RWPE2 (cell line): ENCODE data around the gene ELP2.

ENCODE experiments used
- ATAC-seq: fragments of 200-7000 bp; cut with Tn5 transposase; 3 replicates; pipeline ENCODE4 v1.9.1; 2021; ENCODE audit warnings: low read depth
- DNase-seq: peaks from one replicate; pipeline ENCODE4 v3.0.0-alpha.2; 2020; ENCODE audit warnings: low spot score
- H3K27ac ChIP-seq: fragments of 450-650 bp; 2 replicates; pipeline ENCODE4 v1.5.1; 2017; ENCODE audit warnings: mild to moderate bottlenecking; ENCODE audit not compliant: poor library complexity, severe bottlenecking
- H3K27me3 ChIP-seq: fragments of 250-450 bp; sonication (Bioruptor Pico); 2 replicates; pipeline ENCODE4 v1.5.1; 2021; ENCODE audit warnings: mild to moderate bottlenecking, moderate library complexity; ENCODE audit not compliant: insufficient read depth, poor library complexity, severe bottlenecking
- H3K36me3 ChIP-seq: fragments of 250-450 bp; sonication (Bioruptor Pico); 2 replicates; pipeline ENCODE4 v1.5.1; 2020; ENCODE audit warnings: low read depth, mild to moderate bottlenecking, moderate library complexity
- H3K4me1 ChIP-seq: fragments of 250-450 bp; sonication (Bioruptor Pico); 2 replicates; pipeline ENCODE4 v1.5.1; 2021; ENCODE audit warnings: mild to moderate bottlenecking, moderate library complexity; ENCODE audit not compliant: insufficient read depth, poor library complexity, severe bottlenecking
- H3K4me3 ChIP-seq: fragments of 250-450 bp; sonication (Bioruptor Pico); 2 replicates; pipeline ENCODE4 v1.5.1; 2021; ENCODE audit warnings: mild to moderate bottlenecking, moderate library complexity; ENCODE audit not compliant: severe bottlenecking
- H3K9me3 ChIP-seq: fragments of 250-450 bp; sonication (Bioruptor Pico); 2 replicates; pipeline ENCODE4 v1.5.1; 2021; ENCODE audit warnings: mild to moderate bottlenecking, moderate library complexity; ENCODE audit not compliant: severe bottlenecking
- TF ChIP-seq, protein P1 (sequence below): fragments of 450-650 bp; IDR thresholded peaks from one replicate; pipeline ENCODE4 v1.5.1; 2017; ENCODE audit warnings: mild to moderate bottlenecking, moderate library complexity; ENCODE audit not compliant: poor library complexity, severe bottlenecking

The ELP2 gene

DNA sequence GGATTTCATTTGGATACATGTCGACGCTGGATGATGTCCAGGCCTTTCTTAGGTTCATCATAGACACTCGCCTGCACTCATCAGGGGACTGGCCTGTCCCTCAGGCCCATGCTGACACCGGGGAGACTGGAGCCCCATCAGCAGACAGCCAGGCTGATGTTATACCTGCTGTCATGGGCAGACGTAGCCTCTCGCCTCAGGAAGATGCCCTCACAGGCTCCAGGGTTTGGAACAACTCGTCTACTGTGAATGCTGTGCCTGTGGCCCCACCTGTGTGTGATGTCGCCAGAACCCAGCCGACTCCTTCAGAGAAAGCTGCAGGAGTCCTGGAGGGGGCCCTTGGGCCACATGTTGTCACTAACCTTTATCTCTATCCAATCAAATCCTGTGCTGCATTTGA lies 85.9 kb downstream of the ELP2 start:
- Histone ChIP-seq H3K4me3 (no peak overlapping the region), H3K27ac (no peak overlapping the region), H3K4me1 (no peaks in the 10 kb centered on the region), H3K27me3 (no peaks in the 10 kb centered on the region), H3K36me3 (peaks cover 68% of the 10 kb centered on the region), H3K9me3 (no peaks in the 10 kb centered on the region)
- no peak for DNase-seq
- ATAC-seq, result no peak
- TF ChIP-seq, protein P1, sequence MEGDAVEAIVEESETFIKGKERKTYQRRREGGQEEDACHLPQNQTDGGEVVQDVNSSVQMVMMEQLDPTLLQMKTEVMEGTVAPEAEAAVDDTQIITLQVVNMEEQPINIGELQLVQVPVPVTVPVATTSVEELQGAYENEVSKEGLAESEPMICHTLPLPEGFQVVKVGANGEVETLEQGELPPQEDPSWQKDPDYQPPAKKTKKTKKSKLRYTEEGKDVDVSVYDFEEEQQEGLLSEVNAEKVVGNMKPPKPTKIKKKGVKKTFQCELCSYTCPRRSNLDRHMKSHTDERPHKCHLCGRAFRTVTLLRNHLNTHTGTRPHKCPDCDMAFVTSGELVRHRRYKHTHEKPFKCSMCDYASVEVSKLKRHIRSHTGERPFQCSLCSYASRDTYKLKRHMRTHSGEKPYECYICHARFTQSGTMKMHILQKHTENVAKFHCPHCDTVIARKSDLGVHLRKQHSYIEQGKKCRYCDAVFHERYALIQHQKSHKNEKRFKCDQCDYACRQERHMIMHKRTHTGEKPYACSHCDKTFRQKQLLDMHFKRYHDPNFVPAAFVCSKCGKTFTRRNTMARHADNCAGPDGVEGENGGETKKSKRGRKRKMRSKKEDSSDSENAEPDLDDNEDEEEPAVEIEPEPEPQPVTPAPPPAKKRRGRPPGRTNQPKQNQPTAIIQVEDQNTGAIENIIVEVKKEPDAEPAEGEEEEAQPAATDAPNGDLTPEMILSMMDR, result no peak

DNA sequence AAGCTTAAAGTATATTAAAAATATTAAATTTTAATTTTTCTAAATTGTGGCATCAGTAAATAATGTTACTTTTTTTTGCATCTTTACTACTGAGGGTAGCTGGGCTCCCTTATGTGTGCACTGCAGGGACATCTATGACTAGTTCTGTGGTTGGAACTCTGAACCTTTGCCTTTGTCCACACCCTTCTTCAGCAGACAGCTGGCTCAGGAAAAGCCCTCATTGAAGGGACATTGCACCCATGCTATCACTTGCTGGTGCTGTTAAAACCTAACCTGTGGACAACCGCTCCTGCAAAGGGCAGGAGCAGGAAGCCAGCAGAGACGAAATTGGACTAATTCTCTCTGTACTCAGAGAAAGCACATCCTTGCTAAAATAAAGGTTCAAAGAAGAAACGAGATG lies 87.6 kb downstream of the ELP2 start:
- H3K27me3 ChIP-seq, result no peaks in the 10 kb centered on the region
- no peak for ATAC-seq
- H3K27ac ChIP-seq, result no peak overlapping the region
- H3K4me3 ChIP-seq, result no peak overlapping the region
- TF ChIP-seq, protein P1, result no peak
- no peaks in the 10 kb centered on the region for H3K4me1 ChIP-seq
- no peaks in the 10 kb centered on the region for H3K9me3 ChIP-seq
- DNase-seq, result no peak
- H3K36me3 ChIP-seq, result peaks cover 59% of the 10 kb centered on the region

DNA sequence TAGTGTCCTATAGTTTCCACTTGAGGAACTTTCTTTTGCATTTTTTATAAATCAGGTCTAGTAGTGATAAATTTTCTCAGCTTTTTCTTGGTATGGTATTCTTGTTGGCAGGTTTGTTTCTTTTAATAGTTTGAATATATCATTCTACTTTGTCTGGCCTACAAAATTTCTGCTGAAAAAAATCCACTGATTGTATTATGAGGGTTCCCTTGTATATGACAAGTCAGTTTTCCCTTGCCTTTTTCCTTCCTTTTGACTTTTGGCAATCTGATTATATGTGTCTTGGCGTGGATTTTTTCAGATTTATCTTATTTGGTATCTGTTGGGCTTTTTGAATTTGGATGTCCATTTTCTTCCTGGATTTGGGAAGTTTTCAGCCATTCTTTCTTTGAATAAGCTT lies 99.5 kb downstream of the ELP2 start:
- TF ChIP-seq, protein P1, result no peak

More for the DNA sequence above, 99.5 kb downstream of the ELP2 start:
- Histone ChIP-seq H3K4me3 (no peak overlapping the region), H3K36me3 (peaks cover 92% of the 10 kb centered on the region), H3K27me3 (no peaks in the 10 kb centered on the region), H3K9me3 (peaks cover 3% of the 10 kb centered on the region), H3K27ac (no peak overlapping the region), H3K4me1 (no peaks in the 10 kb centered on the region)
- ATAC-seq (no peak), DNase-seq (no peak)
